Keratinocyte (primary cell): ENCODE data around the gene XYLT2. TPM values are rescaled to one million over a fixed set of nuclear protein-coding genes. Genes with fewer than 3 reads are reported as not detected.
"Not testable (repeated sequence)": the region's sequence is repeated elsewhere in the genome, so short reads cannot be mapped to it uniquely, and the experiment has no call there.

Source experiments
- DNase-seq: peaks from one replicate; pipeline ENCODE4 v3.0.0-alpha.2; 2011; ENCODE audit warnings: low read depth, missing footprints, low spot score
- FAIRE-seq: peaks from 2 replicates; lab custom pipeline; 2011; peaks lifted over from hg19 to GRCh38; lab: Jason Lieb, UNC
- H2AFZ ChIP-seq: 2 replicates; pipeline ENCODE4 v1.6.0; 2012; ENCODE audit warnings: low read length, control low read depth, inconsistent platforms; ENCODE audit not compliant: control insufficient read depth
- H3K27ac ChIP-seq: 2 replicates; pipeline ENCODE4 v1.5.1; 2011; ENCODE audit warnings: low read length; ENCODE audit not compliant: control insufficient read depth, insufficient read depth
- H3K27me3 ChIP-seq: 3 replicates; pipeline ENCODE4 v1.6.0; 2011; ENCODE audit warnings: low read length; ENCODE audit not compliant: control insufficient read depth, insufficient read depth; ENCODE audit errors: extremely low read depth
- H3K36me3 ChIP-seq, 2 experiments: 2 replicates in 1 of 2; 3 replicates in 1 of 2; pipeline ENCODE4 v1.5.1; 2011; ENCODE audit warnings: low read length in 2 of 2, mild to moderate bottlenecking in 1 of 2; ENCODE audit not compliant: control insufficient read depth in 2 of 2, insufficient read depth in 2 of 2; ENCODE audit errors: extremely low read depth in 1 of 2
- H3K4me1 ChIP-seq: 3 replicates; pipeline ENCODE4 v1.5.1; 2011; ENCODE audit warnings: low read length; ENCODE audit not compliant: control insufficient read depth, insufficient read depth; ENCODE audit errors: extremely low read depth
- H3K4me2 ChIP-seq: 3 replicates; pipeline ENCODE4 v1.6.0; 2011; ENCODE audit warnings: low read depth, low read length; ENCODE audit not compliant: control insufficient read depth, insufficient read depth; ENCODE audit errors: extremely low read depth
- H3K4me3 ChIP-seq, 3 experiments: fragments of 200-600 bp in 1 of 3; sonication (generic) in 1 of 3; 2 replicates in 2 of 3; 3 replicates in 1 of 3; pipeline ENCODE4 v1.5.1; 2011 to 2016; ENCODE audit warnings: low read length in 3 of 3, mild to moderate bottlenecking in 3 of 3, control low read depth in 2 of 3, inconsistent platforms in 1 of 3, low read depth in 1 of 3, mixed read lengths in 1 of 3, mixed run types in 1 of 3, moderate library complexity in 1 of 3; ENCODE audit not compliant: control insufficient read depth in 2 of 3, insufficient read depth in 2 of 3; ENCODE audit errors: extremely low read depth in 1 of 3
- H3K79me2 ChIP-seq: 2 replicates; pipeline ENCODE4 v1.6.0; 2012; ENCODE audit warnings: low read length; ENCODE audit not compliant: control insufficient read depth, insufficient read depth
- H3K9ac ChIP-seq: 3 replicates; pipeline ENCODE4 v1.6.0; 2011; ENCODE audit warnings: low read length; ENCODE audit not compliant: control insufficient read depth, insufficient read depth; ENCODE audit errors: extremely low read depth
- H3K9me1 ChIP-seq: 3 replicates; pipeline ENCODE4 v1.6.0; 2011; ENCODE audit warnings: low read length; ENCODE audit not compliant: control insufficient read depth, insufficient read depth; ENCODE audit errors: extremely low read depth
- H3K9me3 ChIP-seq: 2 replicates; pipeline ENCODE4 v1.5.1; 2012; ENCODE audit warnings: low read depth, low read length; ENCODE audit not compliant: control insufficient read depth
- H4K20me1 ChIP-seq: 3 replicates; pipeline ENCODE4 v1.6.0; 2011; ENCODE audit warnings: low read length; ENCODE audit not compliant: control insufficient read depth, insufficient read depth; ENCODE audit errors: extremely low read depth
- CTCF ChIP-seq, 3 experiments: IDR thresholded peaks in 1 of 3; conservative IDR thresholded peaks in 1 of 3; optimal IDR thresholded peaks in 1 of 3; 2 replicates in 2 of 3; 3 replicates in 1 of 3; pipeline versions ENCODE3 to v1.5.1; 2011; ENCODE audit warnings: low read length in 3 of 3, mild to moderate bottlenecking in 3 of 3, moderate library complexity in 2 of 3, control low read depth in 1 of 3, inconsistent platforms in 1 of 3; ENCODE audit not compliant: insufficient read depth in 2 of 3; ENCODE audit errors: extremely low read depth in 1 of 3
- EZH2 ChIP-seq: IDR thresholded peaks from one replicate; pipeline ENCODE4 v1.6.1; 2012; ENCODE audit warnings: inconsistent platforms, mild to moderate bottlenecking, low read length, moderate library complexity
- dilution Hi-C: fragments of 300-500 bp; cut with MboI; formaldehyde crosslinking; loops from one replicate; pipeline ENCODE4 v1.7.0; 2020; ENCODE audit warnings: low sequenced_read_pairs; ENCODE audit not compliant: extremely low pct_ligation_motif_present
- polyA plus RNA-seq, 5 experiments: library from polyadenylated mRNA; depleted of rRNA in 3 of 5; stranded (reverse) in 3 of 5; stranded (forward) in 1 of 5; unstranded in 1 of 5; fragments of >200 nt; gene quantifications; 1 replicate in 1 of 5; 2 replicates in 3 of 5; 3 replicates in 1 of 5; pipeline versions ENCODE4 v1.2.1 to v1.2.3, GENCODE V29; 2011 to 2012; ENCODE audit warnings: missing spikeins in 2 of 5, low read depth in 1 of 5, low replicate concordance in 1 of 5

XYLT2 gene
- polyA plus RNA-seq, 1 donor (not counting 4 experiments of a cell fraction or from before 2014, with no cell fraction given): 15.3 TPM

GRCh38 chr17:50314456-50315011, 31.4 kb upstream of the XYLT2 start:
- no peak overlapping the region for H3K4me3 ChIP-seq
- no peak for DNase-seq
- no peaks in the 10 kb centered on the region for H3K79me2 ChIP-seq
- peaks cover 3% of the 10 kb centered on the region for H3K9me1 ChIP-seq
- no peaks in the 10 kb centered on the region for H3K27me3 ChIP-seq
- no peak for TF ChIP-seq EZH2
- no peak for TF ChIP-seq CTCF (optimal IDR thresholded peaks at IDR 0.05 in 1 of 3, IDR thresholded peaks at IDR 0.05 in 1 of 3, conservative IDR thresholded peaks at IDR 0.05 in 1 of 3; ENCODE audit: extremely low read depth in 1 of 3, insufficient read depth in 2 of 3, low read length in 3 of 3)
- no peak overlapping the region for H3K4me2 ChIP-seq
- dilution Hi-C loops: no loop called here
- peaks cover 42% of the 10 kb centered on the region for H3K4me1 ChIP-seq
- H3K36me3 ChIP-seq: no peaks in the 10 kb centered on the region
- H4K20me1 ChIP-seq: no peaks in the 10 kb centered on the region
- no peak for FAIRE-seq
- no peak overlapping the region for H2AFZ ChIP-seq
- H3K27ac ChIP-seq: no peak overlapping the region
- no peak overlapping the region for H3K9ac ChIP-seq
- no peaks in the 10 kb centered on the region for H3K9me3 ChIP-seq

GRCh38 chr17:50316016-50316587, 29.8 kb upstream of the XYLT2 start:
- peak overlapping the region; percentile 57 for H3K27ac ChIP-seq
- peak overlapping the region; percentile 48 for H2AFZ ChIP-seq
- H3K9ac ChIP-seq: peak overlapping the region; percentile 18
- DNase-seq (no peak), FAIRE-seq (peak; percentile 82)
- H3K9me1 ChIP-seq: peaks cover 3% of the 10 kb centered on the region
- H3K79me2 ChIP-seq: no peaks in the 10 kb centered on the region
- H3K4me3 ChIP-seq: peak overlapping the region in 1 of 3 experiments; percentile 2
- H3K27me3 ChIP-seq: no peaks in the 10 kb centered on the region
- peaks cover 45% of the 10 kb centered on the region for H3K4me1 ChIP-seq
- no peaks in the 10 kb centered on the region for H3K9me3 ChIP-seq
- no peak for TF ChIP-seq CTCF (optimal IDR thresholded peaks at IDR 0.05 in 1 of 3, IDR thresholded peaks at IDR 0.05 in 1 of 3, conservative IDR thresholded peaks at IDR 0.05 in 1 of 3; ENCODE audit: extremely low read depth in 1 of 3, insufficient read depth in 2 of 3, low read length in 3 of 3)
- no peak for TF ChIP-seq EZH2
- H4K20me1 ChIP-seq: no peaks in the 10 kb centered on the region
- H3K4me2 ChIP-seq: peak overlapping the region; percentile 71
- H3K36me3 ChIP-seq: no peaks in the 10 kb centered on the region
- dilution Hi-C loops: no loop called here

- H3K4me3 ChIP-seq, H3K9ac ChIP-seq, H3K27me3 ChIP-seq, dilution Hi-C loops, FAIRE-seq, H3K36me3 ChIP-seq, H3K9me1 ChIP-seq, DNase-seq, H3K4me2 ChIP-seq, H2AFZ ChIP-seq, H3K79me2 ChIP-seq, H4K20me1 ChIP-seq, H3K9me3 ChIP-seq, H3K27ac ChIP-seq: not testable (repeated sequence)
- H3K4me1 ChIP-seq: peaks cover 49% of the 10 kb centered on the region
These were observed 29.3 kb upstream of the XYLT2 start for GRCh38 chr17:50316660-50317059.
